PFSK-1 (cell line): ENCODE results near the gene EFCAB6.

Experiments
- FOXP2 ChIP-seq: optimal IDR thresholded peaks from 2 replicates; pipeline ENCODE3; 2011; ENCODE audit warnings: borderline replicate concordance, control low read depth, inconsistent platforms; ENCODE audit not compliant: insufficient read depth; ENCODE audit errors: extremely low read length, extremely low read depth
- POLR2AphosphoS5 ChIP-seq: IDR thresholded peaks from 2 replicates; pipeline ENCODE4 v1.6.1; 2012; ENCODE audit warnings: low read depth, mild to moderate bottlenecking, control low read depth, low read length, moderate library complexity
- REST ChIP-seq, 2 experiments: IDR thresholded peaks; 2 replicates each; pipeline versions ENCODE4 v1.6.1 to v1.8.0; 2011 to 2012; ENCODE audit warnings: low read depth in 2 of 2, low read length in 2 of 2, control low read depth in 1 of 2, inconsistent platforms in 1 of 2, mild to moderate bottlenecking in 1 of 2, moderate library complexity in 1 of 2; ENCODE audit not compliant: insufficient read depth in 1 of 2
- SIN3A ChIP-seq: IDR thresholded peaks from 2 replicates; pipeline ENCODE4 v1.6.1; 2012; ENCODE audit warnings: mild to moderate bottlenecking, low read length, moderate library complexity, borderline replicate concordance; ENCODE audit not compliant: insufficient read depth

GRCh38 chr22:43526946-43527345 is 285.2 kb downstream of the EFCAB6 start:
- TF ChIP-seq REST (IDR thresholded peaks at IDR 0.05; ENCODE audit: insufficient read depth in 1 of 2, low read depth in 2 of 2, low read length in 2 of 2): no peak
- no peak for TF ChIP-seq SIN3A
- TF ChIP-seq POLR2AphosphoS5: no peak
- no peak for TF ChIP-seq FOXP2
